MM.1S (cell line): ENCODE results near the gene TMEM97.

Source experiments
- CTCF ChIP-seq: fragments of 300-600 bp; sonication (generic); IDR thresholded peaks from 2 replicates; pipeline ENCODE4 v1.5.1; 2016; ENCODE audit warnings: antibody characterized with exemption, low read length, mixed read lengths
- EZH2 ChIP-seq: fragments of 300-600 bp; sonication (generic); optimal IDR thresholded peaks from 2 replicates; pipeline ENCODE3; 2017; ENCODE audit warnings: low read depth, mild to moderate bottlenecking, antibody characterized with exemption, low read length, mixed read lengths
- EZH2phosphoT487 ChIP-seq: fragments of 300-600 bp; sonication (generic); IDR thresholded peaks from 2 replicates; pipeline ENCODE4 v1.6.1; 2018; ENCODE audit warnings: antibody characterized with exemption, low read length

- no peak for TF ChIP-seq CTCF
- TF ChIP-seq EZH2 = no peak
- TF ChIP-seq EZH2phosphoT487 = no peak
Measured at GRCh38 chr17:28344011-28344410, 25.0 kb downstream of the TMEM97 start.
